ENCODE results near the gene ABRAXAS1.

ABRAXAS1 gene

DNA sequence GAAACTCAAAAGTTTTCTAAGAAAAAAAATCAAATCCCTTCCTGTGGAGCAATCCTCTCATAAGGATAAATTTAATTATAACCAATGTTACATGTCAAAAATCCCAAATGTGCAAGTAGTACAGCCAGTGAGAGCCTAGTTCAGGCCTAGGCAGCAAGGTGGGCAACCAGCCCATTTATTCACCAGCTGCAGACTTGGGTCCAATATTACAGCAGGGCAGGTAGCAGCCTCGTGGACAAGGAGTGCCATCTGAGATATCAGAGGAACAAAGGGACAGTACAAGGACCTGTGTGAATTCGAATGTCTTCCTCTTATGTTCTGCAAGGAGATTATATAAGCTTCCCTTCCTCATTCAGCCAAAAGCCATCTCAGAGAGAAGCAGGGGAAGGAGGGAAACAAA, 35.9 kb downstream of the ABRAXAS1 start:
- no peak for DNase-seq

DNA sequence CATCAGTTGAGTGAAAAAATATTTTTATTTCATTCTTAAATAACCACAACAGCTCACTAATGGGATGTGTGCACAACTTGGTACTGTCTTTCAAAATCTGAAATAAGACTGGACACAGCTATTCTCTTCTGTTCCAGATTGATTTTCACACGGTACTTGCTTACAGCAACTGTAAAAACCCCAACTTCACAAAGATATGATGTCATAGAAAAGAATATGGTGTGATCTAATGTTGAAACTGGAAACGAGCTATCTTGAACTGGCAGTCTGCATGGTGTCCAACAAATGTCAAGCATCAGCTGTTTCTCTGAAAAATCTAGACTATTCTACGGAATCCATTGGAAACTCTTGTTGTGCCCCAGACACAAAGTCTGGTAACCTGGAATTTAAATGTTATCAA, 44.0 kb downstream of the ABRAXAS1 start:
- DNase-seq: no peak

DNA sequence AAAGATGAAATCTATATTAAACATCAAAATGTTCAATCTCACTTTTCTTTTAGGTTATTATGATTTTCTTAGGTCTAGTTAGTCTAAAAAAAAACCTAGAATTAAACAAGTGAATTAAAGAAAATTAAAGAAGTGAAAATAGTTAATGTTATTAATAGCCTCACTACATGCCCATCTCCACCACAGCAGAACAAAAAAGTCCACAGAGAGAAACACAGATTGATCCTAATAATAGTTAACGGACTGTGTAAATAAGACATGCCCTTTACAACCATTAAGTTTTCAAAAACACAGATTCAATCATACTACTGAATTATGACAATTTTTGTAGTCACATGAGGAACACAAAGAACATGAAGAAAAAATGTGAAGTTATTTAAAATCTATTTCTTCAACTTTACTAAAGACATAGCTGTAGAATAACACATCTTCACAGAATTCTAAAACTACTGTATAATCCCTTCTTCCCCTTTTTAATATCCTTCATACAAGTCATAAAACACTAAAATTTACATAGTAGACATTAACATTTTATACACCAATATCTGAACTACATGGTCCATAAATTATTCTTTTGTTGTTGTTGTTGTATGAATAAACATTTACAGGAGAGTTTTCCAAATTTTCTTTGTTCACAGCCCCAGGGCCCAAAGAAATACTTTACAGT, 44.6 kb downstream of the ABRAXAS1 start:
- no peak for DNase-seq

DNA sequence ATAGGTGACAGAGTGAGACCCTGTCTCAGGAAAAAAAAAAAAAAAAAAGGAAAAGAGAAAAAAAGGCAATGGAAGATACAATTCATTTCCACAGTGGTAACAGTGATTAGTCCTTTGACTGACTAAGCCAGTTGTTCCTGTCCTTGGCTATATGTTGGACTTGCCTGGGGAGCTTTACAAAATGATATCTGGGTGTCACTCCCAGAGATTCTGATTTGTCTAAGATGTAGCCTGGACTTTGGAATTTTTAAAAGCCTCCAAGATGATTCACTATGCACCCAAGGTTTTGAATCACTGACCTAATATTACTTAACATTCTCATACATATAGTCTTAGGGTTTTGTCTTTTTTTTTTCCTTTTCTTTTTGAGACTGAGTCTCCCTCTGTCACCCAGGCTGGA, 46.2 kb downstream of the ABRAXAS1 start:
- no peak for DNase-seq

DNA sequence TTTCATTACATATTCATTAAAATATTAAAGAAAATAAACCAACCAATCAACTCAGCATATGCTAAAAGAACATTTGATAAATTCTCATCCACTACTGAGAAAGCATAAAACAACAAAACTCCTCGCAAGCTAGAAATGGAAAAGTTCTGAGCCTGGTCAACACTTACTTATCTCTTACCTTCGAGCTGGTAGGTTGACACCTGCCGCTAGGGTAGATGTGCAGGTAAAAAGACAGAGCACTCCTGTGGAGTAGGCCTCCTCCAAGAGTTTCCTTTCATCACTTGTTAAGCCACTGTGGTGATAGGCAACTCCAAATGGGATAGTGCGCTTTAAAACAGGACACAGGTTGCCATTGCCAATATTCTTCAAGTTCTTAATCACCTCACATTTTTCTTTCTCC, 48.2 kb downstream of the ABRAXAS1 start:
- DNase-seq: no peak

DNA sequence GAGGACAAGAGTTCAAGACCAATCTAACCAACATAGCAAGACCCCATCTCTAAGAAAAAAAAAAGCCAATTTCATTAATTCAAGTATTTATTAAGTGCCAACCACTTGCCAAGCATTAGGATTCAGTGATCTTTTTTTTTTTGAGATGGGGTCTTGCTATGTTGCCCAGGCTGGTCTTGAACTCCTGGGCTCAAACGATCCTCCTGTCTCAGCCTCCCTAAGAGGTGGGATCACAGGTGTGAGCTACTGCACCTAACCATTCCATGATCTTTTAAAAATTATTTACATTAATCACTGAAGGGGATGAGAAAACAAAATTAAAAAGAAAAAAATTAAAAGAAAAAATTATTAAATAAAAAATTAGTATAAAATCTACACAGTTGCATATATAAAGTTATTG, 53.7 kb downstream of the ABRAXAS1 start:
- DNase-seq: no peak

DNA sequence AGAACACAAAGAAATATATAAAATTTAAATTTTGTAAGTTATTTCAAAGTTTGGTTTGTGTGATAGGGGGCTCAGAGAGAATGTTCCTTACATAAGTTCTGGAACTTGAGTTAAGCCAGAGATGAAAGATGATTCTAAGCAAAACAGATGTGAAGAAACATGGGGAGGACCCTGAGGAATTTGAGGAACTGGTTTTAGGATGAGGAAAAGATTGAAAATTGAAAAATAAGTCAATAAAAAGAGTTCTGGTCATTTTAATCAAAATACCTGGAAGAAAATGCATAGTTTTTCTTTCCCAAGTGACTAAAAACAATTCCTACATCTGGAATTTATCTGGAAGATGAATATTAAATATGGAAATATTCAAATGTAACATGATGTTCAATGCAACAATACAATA, 66.7 kb downstream of the ABRAXAS1 start:
- DNase-seq: no peak

DNA sequence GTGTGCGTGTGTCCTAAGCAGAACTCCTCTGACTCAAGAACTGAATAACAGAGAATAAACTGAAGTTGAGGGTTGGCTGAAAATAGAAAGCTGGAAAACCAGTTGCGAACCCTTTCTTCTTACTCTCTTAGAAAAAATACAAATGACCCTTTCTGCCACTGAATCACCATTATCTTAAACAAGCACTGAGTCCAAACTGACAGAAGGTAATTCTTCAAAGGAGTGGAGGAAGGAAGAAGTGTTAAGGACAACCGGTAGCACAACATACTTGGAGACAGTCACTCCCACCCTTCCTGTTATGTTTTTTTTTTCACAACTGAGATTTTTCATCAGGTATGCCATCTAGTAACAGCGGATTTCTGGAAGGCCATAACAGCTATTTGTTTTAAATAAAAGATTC, 67.3 kb downstream of the ABRAXAS1 start:
- no peak for DNase-seq

DNA sequence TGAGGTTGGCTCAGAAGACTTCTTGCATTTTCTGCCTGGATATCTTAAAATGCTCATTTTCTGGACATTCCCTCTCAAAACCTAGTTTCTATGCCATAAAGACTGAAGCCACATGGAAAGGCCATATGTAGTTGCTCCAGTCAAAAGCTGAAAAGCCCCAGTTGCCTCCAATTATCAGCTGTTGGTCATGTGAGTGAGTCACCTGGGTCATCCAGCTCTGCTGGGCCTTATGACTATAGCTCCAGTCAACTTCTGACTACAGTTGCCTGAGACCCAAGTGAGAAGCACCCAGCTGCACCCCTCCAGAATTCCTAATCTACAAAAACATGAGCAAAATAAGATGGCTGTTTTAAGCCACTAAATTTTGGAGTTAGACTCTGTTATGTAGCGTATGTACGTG, 71.2 kb downstream of the ABRAXAS1 start:
- DNase-seq: no peak
